Thymus (tissue), 14 donors: ENCODE data around the gene ARPIN. TPM values are rescaled to one million over a fixed set of nuclear protein-coding genes. Genes with fewer than 3 reads are reported as not detected.
"Not testable (repeated sequence)": the region's sequence is repeated elsewhere in the genome, so short reads cannot be mapped to it uniquely, and the experiment has no call there.

Source experiments
- DNase-seq, 9 donors: peaks; one replicate each; pipeline ENCODE4 v3.0.0-alpha.2; 2013; ENCODE audit warnings: low spot score in 9 of 9, low read depth in 6 of 9, missing footprints in 1 of 9
- H3K27ac ChIP-seq, 2 donors: one replicate each; pipeline ENCODE4 v1.5.1; 2013; ENCODE audit warnings: control low read depth in 1 of 2, low read depth in 1 of 2, low read length in 1 of 2, mild to moderate bottlenecking in 1 of 2, moderate library complexity in 1 of 2
- H3K27me3 ChIP-seq, 2 donors: one replicate each; pipeline ENCODE4 v1.5.1; 2013; ENCODE audit warnings: low read length in 1 of 2; ENCODE audit not compliant: control insufficient read depth in 2 of 2, insufficient read depth in 1 of 2
- H3K36me3 ChIP-seq, 2 donors: one replicate each; pipeline ENCODE4 v1.5.1; 2013; ENCODE audit warnings: low read length in 1 of 2, mild to moderate bottlenecking in 1 of 2, moderate library complexity in 1 of 2; ENCODE audit not compliant: control insufficient read depth in 2 of 2, insufficient read depth in 2 of 2
- H3K4me1 ChIP-seq, 2 donors: one replicate each; pipeline ENCODE4 v1.5.1; 2013; ENCODE audit warnings: low read length in 2 of 2; ENCODE audit not compliant: control insufficient read depth in 2 of 2, insufficient read depth in 2 of 2
- H3K4me3 ChIP-seq, 2 donors: one replicate each; pipeline ENCODE4 v1.5.1; 2013; ENCODE audit warnings: low read length in 2 of 2, control low read depth in 1 of 2, mild to moderate bottlenecking in 1 of 2
- H3K9me3 ChIP-seq, 2 donors: one replicate each; pipeline ENCODE4 v1.5.1; 2013; ENCODE audit warnings: low read length in 1 of 2, mild to moderate bottlenecking in 1 of 2; ENCODE audit not compliant: control insufficient read depth in 2 of 2, insufficient read depth in 1 of 2
- WGBS: extraction: QIAGEN DNeasy Blood & Tissue Kit; methylation state at CpG from one replicate; pipeline ENCODE4 v1.1.7; 2013; 5-methylcytosine and 5-hydroxymethylcytosine counted together
- long read RNA-seq, 10 donors: transcript quantifications; one replicate each; lab custom pipeline, GENCODE V29; 2026
- polyA plus RNA-seq: library from polyadenylated mRNA; stranded (reverse); fragments of 200-250 nt; gene quantifications from one replicate; pipeline ENCODE4 v1.2.3, GENCODE V29; 2013
- total RNA-seq: library from RNA; stranded (reverse); fragments of 120-200 nt; gene quantifications from one replicate; pipeline ENCODE4 v1.2.4, GENCODE V29; 2013
- donor health status: healthy.

The ARPIN gene
- 2.7 TPM for total RNA-seq
- polyA plus RNA-seq = 7.8 TPM
- long read RNA-seq, donor 1 = 0 reads
- long read RNA-seq, donor 2 = 0 reads
- long read RNA-seq, donor 3, full-length matches to known transcripts = 2 of 2 reads
- long read RNA-seq, donor 3, partial matches to known transcripts = 0 of 2 reads
- long read RNA-seq, donor 3, other reads (novel, unspliced or antisense) = 0 of 2 reads
- long read RNA-seq, donor 4, full-length matches to known transcripts = 3 of 3 reads
- long read RNA-seq, donor 4, partial matches to known transcripts = 0 of 3 reads
- long read RNA-seq, donor 4, other reads (novel, unspliced or antisense) = 0 of 3 reads
- long read RNA-seq, donor 5, full-length matches to known transcripts = 5 of 5 reads
- long read RNA-seq, donor 5, partial matches to known transcripts = 0 of 5 reads
- long read RNA-seq, donor 5, other reads (novel, unspliced or antisense) = 0 of 5 reads
- long read RNA-seq, donor 6, full-length matches to known transcripts = 6 of 6 reads
- long read RNA-seq, donor 6, partial matches to known transcripts = 0 of 6 reads
- long read RNA-seq, donor 6, other reads (novel, unspliced or antisense) = 0 of 6 reads
- long read RNA-seq, donor 7 = 0 reads
- long read RNA-seq, donor 8 = 0 reads
- long read RNA-seq, donor 9 = 0 reads
- long read RNA-seq, donor 10, full-length matches to known transcripts = 1 of 1 reads
- long read RNA-seq, donor 10, partial matches to known transcripts = 0 of 1 reads
- long read RNA-seq, donor 10, other reads (novel, unspliced or antisense) = 0 of 1 reads

DNA sequence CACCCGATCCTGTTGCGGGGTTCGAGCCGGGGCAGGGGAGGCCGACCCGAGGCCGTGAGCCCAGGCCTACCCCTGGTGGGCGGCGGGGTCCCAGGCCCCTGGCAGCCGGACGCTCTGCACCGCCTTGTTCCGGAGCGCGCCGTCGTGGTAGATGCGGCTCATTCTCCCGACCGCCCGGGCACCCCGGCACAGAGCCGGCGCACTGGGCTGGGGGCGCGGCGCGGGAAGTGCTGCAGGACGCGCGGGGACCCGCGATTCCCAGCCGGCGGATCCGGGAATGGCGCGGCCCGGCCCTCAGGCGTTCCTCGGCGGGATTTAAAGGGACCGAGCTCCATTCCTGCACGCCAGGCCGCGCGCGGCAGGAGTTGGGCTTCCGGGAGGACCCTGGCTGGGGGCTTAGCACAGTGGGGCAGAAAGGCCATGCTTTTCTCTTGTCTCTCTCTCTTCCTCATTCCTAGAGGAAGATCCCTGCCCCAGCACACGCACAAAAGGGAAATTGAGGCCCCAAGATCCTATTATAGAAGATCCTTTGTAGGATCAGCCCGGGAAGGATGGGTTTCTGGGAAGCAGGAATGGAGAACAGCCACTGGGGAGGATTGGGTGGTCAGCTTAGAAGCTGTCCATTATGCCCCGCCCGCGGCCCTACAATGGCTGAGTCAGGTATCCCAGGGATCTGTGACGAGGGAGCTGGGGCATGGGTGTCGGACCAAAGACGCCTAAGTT lies at the start of gene ARPIN:
TSS of gene ARPIN (minus strand) at position 279 of the 723 bp plus-strand sequence. CDS start at position 162, 117 bp downstream.
- H3K27ac ChIP-seq = peak within 1 kb of the TSS; percentile 3 to 55
- peaks cover 0 to 9% of the 10 kb centered on the region in 2 donors for H3K4me1 ChIP-seq
- peak in 1 of 9 donors; percentile 33 for DNase-seq
- WGBS = 12% methylated on average over 57 of the region's 57 CpGs
- peak within 1 kb of the TSS; percentile 16 to 55 for H3K4me3 ChIP-seq
- H3K36me3 ChIP-seq = no peaks in the 10 kb centered on the region
- no peaks in the 10 kb centered on the region for H3K9me3 ChIP-seq
- H3K27me3 ChIP-seq = peaks cover 17 to 39% of the 10 kb centered on the region in 2 donors

DNA sequence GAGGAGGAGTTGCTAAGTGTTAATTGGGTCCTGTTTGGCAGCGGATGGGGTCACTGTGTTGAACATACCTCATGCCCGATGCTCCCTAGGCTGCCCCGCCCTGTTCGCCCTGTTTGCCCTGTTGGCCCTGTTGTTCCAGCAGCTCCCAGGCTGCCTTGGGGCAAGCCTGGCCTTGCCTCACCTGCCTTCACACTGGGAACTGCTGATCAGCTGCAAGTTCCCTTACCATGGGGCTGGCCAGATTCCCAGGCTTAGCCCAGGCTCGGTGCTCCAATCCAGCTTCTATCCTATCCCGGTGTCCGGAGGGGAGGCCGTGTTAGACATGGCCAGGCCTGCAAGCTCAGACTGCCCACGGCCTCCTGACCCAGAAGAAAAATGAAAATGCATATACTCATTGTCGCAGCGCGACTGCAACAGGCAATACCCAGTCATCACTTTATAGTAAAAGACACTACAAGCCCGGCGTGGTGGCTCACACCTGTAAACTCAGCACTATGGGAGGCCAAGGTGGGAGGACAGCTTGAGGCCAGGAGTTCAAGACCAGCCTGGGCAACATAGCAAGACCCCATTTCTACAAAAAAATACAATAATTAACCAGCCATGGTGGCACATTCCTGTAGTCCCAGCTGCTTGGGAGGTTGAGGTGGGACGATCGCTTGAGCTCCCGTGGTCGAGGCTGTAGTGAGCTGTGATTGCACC lies 45.5 kb upstream of the ARPIN start:
- Histone ChIP-seq H3K4me1 (no peaks in the 10 kb centered on the region), H3K4me3 (no peak overlapping the region), H3K27me3 (no peaks in the 10 kb centered on the region), H3K36me3 (no peaks in the 10 kb centered on the region), H3K9me3 (peaks cover 0 to 6% of the 10 kb centered on the region in 2 donors), H3K27ac (no peak overlapping the region)
- DNase-seq = no peak
- 97% methylated on average over 18 of the region's 18 CpGs for WGBS

DNA sequence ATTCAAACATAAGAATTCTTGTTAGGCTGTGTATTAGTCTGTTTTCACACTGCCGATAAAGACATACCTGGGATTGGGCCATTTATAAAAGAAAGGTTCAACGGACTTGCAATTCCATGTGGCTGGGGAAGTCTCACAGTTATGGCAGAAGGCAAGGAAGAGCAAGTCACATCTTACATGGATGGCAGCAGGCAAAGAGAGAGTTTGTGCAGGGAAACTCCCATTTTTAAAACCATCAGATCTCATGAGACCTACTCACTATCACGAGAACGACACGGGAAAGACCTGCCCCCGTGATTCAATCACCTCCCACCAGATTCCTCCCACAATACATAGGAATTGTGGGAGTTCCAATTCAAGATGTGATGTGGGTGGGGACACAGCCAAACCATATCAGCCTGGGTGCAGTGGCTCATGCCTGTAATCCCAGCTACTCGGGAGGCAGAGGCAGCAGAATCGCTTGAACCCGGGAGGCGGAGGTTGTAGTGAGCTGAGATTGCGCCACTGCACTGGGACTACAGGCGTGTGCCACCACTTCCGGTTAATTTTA lies 42.8 kb upstream of the ARPIN start:
- H3K27me3 ChIP-seq, H3K27ac ChIP-seq, H3K4me1 ChIP-seq, H3K4me3 ChIP-seq, H3K36me3 ChIP-seq, H3K9me3 ChIP-seq, DNase-seq: not testable (repeated sequence)
- WGBS = 97% methylated on average over 13 of the region's 13 CpGs

DNA sequence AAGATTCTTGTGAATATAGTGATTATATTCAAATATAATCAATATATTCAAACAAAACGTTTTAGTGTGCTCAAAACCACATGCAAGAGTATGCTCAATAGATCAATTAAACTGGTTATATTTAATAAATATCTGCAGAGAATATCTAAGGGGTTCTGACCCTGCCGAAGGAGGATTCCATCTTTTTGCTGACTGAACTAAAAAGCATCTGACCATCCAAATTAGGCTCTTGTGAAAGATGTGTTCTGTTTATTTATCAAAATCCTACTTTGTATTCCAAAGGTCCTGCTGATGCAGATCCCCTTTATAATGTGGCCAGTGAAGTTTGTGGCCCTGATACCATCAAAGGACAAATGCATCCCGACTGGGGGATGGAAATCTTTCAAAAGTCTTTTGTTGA lies 41.8 kb upstream of the ARPIN start:
- H3K27ac ChIP-seq = no peak overlapping the region
- H3K36me3 ChIP-seq = no peaks in the 10 kb centered on the region
- no peak for DNase-seq
- 92% methylated on average over 3 of the region's 3 CpGs for WGBS
- no peaks in the 10 kb centered on the region for H3K4me1 ChIP-seq
- H3K4me3 ChIP-seq = no peak overlapping the region
- H3K9me3 ChIP-seq = peaks cover 0 to 6% of the 10 kb centered on the region in 2 donors
- no peaks in the 10 kb centered on the region for H3K27me3 ChIP-seq

DNA sequence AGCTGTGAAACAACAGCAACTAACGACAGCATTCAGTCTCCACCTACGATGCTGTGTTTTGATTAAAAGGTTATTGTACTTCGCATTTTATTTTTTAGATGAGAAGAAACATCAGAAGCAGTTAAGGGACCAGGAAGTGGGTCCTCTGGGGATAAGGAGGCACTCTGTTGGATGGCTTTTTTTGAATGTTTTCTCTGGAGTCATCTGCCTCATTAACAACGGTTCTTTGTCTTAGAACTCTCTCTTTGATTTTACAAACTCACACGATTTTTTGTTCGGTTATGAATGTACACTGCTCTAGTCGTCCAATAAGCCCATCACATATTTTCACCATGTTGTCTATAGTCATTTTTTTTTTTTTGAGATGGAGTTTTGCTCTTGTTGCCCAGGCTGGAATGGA lies 36.0 kb upstream of the ARPIN start:
- H3K4me1 ChIP-seq = no peaks in the 10 kb centered on the region
- no peaks in the 10 kb centered on the region for H3K9me3 ChIP-seq
- no peak for DNase-seq
- no peaks in the 10 kb centered on the region for H3K27me3 ChIP-seq
- no peak overlapping the region for H3K4me3 ChIP-seq
- 93% methylated on average over 7 of the region's 7 CpGs for WGBS
- no peak overlapping the region for H3K27ac ChIP-seq
- no peaks in the 10 kb centered on the region for H3K36me3 ChIP-seq

DNA sequence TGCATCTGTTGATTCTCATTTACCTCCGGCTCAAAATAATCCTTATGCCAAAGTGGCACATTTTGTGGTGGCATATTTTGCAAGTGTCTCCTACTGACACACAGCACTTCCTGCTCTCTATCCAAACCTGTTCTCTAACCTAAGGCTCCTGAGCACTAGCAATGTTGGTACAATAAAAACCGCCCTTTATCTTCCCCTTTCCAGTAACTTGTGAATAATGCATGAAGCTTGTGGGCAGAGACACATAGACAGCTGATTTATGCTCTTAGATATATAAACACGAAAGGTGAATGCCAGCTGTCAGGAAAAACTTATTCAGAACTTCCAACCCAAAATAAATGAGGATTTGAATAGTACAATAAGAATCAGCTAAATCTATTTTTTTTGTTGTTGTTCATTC lies 34.6 kb upstream of the ARPIN start:
- no peak overlapping the region for H3K4me3 ChIP-seq
- H3K27ac ChIP-seq = no peak overlapping the region
- H3K36me3 ChIP-seq = no peaks in the 10 kb centered on the region
- H3K4me1 ChIP-seq = no peaks in the 10 kb centered on the region
- 97% methylated on average over 3 of the region's 3 CpGs for WGBS
- H3K9me3 ChIP-seq = no peaks in the 10 kb centered on the region
- no peak for DNase-seq
- H3K27me3 ChIP-seq = no peaks in the 10 kb centered on the region

DNA sequence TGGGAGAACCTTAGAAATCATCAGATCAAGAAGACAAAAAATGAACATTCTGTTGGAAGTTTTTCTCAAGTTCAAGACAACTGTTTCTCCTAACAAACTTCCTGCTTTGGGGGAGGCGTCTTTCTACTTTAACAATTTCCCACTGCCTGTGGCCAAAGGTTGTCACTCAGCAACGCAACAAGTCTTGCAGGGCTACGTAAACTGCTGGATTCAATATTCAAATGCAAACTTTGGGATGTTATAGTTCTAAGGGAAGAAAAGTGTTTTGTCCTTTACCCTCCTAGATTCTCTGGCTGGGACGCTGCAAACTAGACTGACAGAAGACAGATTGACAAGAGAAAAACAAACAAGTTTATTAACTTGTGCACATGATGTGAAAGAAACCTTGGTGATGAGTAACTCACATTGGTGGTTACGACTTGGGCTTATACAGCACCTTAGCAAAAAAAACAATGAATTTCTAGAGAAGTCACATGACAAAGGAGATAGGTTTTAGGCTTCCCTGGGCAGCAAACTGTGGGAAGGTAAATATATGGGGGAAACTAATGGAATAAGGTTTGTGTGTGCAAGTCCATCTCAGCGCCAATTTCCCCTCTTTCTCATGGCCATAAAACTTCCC lies 34.0 kb upstream of the ARPIN start:
- 98% methylated on average over 6 of the region's 6 CpGs for WGBS
- H3K27me3 ChIP-seq = no peaks in the 10 kb centered on the region
- DNase-seq = no peak
- no peaks in the 10 kb centered on the region for H3K9me3 ChIP-seq
- no peaks in the 10 kb centered on the region for H3K4me1 ChIP-seq
- H3K36me3 ChIP-seq = no peaks in the 10 kb centered on the region
- H3K4me3 ChIP-seq = no peak overlapping the region
- no peak overlapping the region for H3K27ac ChIP-seq

DNA sequence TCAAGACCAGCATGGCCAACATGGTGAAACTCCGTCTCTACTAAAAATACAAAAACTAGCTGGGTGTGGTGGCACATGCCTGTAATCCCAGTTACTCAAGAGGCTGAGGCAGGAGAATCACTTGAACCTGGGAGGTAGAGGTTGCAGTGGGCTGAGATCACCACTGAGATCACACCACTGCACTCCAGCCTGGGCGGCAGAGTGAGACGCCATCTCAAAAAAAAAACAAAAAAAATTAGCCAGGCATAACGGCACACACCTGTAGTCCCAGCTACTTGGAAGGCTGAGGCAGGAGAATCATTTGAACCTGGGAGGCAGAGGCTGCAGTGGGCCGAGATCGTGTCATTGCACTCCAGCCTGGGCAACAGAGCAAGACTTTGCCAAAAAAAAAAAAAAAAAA lies 31.0 kb upstream of the ARPIN start:
- H3K27ac ChIP-seq, H3K36me3 ChIP-seq, H3K4me1 ChIP-seq, H3K4me3 ChIP-seq, H3K9me3 ChIP-seq, DNase-seq, H3K27me3 ChIP-seq: not testable (repeated sequence)
- WGBS = 98% methylated on average over 6 of the region's 6 CpGs
